WERI-Rb-1 (cell line): Measurements from ENCODE around the gene CFAP68.

ENCODE experiments used
- DNase-seq: peaks from one replicate; pipeline ENCODE4 v3.0.0-alpha.2; 2020
- H3K27ac ChIP-seq: fragments of 250-450 bp; sonication (Bioruptor Pico); 2 replicates; pipeline ENCODE4 v1.5.1; 2020; ENCODE audit warnings: mild to moderate bottlenecking, moderate library complexity
- H3K27me3 ChIP-seq: fragments of 250-450 bp; sonication (Bioruptor Pico); 2 replicates; pipeline ENCODE4 v1.5.1; 2021; ENCODE audit warnings: mild to moderate bottlenecking, low read depth, moderate library complexity; ENCODE audit not compliant: insufficient read depth, severe bottlenecking
- H3K36me3 ChIP-seq: fragments of 250-450 bp; sonication (Bioruptor Pico); 2 replicates; pipeline ENCODE4 v1.5.1; 2020; ENCODE audit warnings: mild to moderate bottlenecking, moderate library complexity
- H3K4me3 ChIP-seq: 2 replicates; pipeline ENCODE4 v1.5.1; 2011; ENCODE audit warnings: low read depth, mild to moderate bottlenecking, control low read depth, low read length
- H3K9me3 ChIP-seq: fragments of 250-450 bp; sonication (Bioruptor Pico); 2 replicates; pipeline ENCODE4 v1.5.1; 2021; ENCODE audit warnings: mild to moderate bottlenecking, moderate library complexity; ENCODE audit not compliant: severe bottlenecking
- TF ChIP-seq, protein P1 (sequence below): IDR thresholded peaks from 2 replicates; pipeline ENCODE4 v1.5.1; 2011; ENCODE audit warnings: low read depth, mild to moderate bottlenecking, control low read depth, inconsistent platforms, low read length

The CFAP68 gene

DNA sequence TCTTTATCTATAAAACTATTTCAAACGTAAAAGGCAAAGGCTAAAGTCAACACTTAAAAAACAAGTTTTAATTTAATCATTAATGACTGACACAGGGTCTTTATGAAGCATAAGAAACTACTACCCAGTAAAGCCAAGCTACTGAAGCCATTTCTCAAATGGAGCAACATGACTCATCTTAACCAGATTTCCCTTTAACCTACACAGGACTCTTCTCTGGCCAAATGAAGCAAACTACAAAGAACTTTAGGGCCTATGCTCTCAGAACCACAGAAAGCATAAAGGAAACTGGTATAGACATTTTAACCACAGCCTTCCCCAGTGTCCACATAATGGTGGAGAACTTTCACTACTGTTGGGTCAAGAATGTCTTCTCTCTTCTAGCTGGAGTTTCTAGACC lies 42.6 kb upstream of the CFAP68 start:
- Histone ChIP-seq H3K36me3 (peaks cover 38% of the 10 kb centered on the region), H3K27ac (no peak overlapping the region), H3K27me3 (no peaks in the 10 kb centered on the region), H3K9me3 (no peaks in the 10 kb centered on the region), H3K4me3 (no peak overlapping the region)
- DNase-seq = no peak
- TF ChIP-seq, protein P1, sequence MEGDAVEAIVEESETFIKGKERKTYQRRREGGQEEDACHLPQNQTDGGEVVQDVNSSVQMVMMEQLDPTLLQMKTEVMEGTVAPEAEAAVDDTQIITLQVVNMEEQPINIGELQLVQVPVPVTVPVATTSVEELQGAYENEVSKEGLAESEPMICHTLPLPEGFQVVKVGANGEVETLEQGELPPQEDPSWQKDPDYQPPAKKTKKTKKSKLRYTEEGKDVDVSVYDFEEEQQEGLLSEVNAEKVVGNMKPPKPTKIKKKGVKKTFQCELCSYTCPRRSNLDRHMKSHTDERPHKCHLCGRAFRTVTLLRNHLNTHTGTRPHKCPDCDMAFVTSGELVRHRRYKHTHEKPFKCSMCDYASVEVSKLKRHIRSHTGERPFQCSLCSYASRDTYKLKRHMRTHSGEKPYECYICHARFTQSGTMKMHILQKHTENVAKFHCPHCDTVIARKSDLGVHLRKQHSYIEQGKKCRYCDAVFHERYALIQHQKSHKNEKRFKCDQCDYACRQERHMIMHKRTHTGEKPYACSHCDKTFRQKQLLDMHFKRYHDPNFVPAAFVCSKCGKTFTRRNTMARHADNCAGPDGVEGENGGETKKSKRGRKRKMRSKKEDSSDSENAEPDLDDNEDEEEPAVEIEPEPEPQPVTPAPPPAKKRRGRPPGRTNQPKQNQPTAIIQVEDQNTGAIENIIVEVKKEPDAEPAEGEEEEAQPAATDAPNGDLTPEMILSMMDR = no peak

GRCh38 chr11:111837366-111837891 lies 41.9 kb upstream of the CFAP68 start:
- peaks cover 38% of the 10 kb centered on the region for H3K36me3 ChIP-seq
- no peaks in the 10 kb centered on the region for H3K27me3 ChIP-seq
- TF ChIP-seq, protein P1 = no peak
- no peak overlapping the region for H3K27ac ChIP-seq
- no peak for DNase-seq
- H3K4me3 ChIP-seq = no peak overlapping the region
- H3K9me3 ChIP-seq = no peaks in the 10 kb centered on the region

DNA sequence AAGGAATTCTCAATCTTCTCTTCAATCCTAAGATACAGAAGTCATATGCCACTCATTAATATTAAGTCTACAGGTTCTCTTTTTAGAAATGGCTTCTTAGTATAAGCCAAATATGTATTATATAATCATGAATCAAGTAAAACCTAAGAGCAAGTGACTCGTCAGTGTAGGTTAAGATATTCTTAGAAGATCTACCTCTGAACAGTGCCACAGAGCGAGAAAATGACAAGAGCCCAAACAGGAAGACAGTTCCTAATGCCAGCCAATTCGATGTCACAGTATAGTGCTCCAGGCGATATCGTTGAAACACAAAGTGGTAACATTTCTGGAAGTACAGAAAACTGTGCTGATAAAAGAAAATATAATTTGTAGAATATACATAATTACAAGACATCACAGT lies 41.3 kb upstream of the CFAP68 start:
- Histone ChIP-seq H3K9me3 (no peaks in the 10 kb centered on the region), H3K27ac (no peak overlapping the region), H3K4me3 (no peak overlapping the region), H3K27me3 (no peaks in the 10 kb centered on the region), H3K36me3 (peaks cover 38% of the 10 kb centered on the region)
- no peak for DNase-seq
- TF ChIP-seq, protein P1 = no peak

GRCh38 chr11:111840143-111840542 lies 39.2 kb upstream of the CFAP68 start:
- TF ChIP-seq, protein P1 = no peak
- peaks cover 36% of the 10 kb centered on the region for H3K36me3 ChIP-seq
- H3K27me3 ChIP-seq = no peaks in the 10 kb centered on the region
- H3K4me3 ChIP-seq = no peak overlapping the region
- no peak for DNase-seq
- no peaks in the 10 kb centered on the region for H3K9me3 ChIP-seq
- no peak overlapping the region for H3K27ac ChIP-seq

DNA sequence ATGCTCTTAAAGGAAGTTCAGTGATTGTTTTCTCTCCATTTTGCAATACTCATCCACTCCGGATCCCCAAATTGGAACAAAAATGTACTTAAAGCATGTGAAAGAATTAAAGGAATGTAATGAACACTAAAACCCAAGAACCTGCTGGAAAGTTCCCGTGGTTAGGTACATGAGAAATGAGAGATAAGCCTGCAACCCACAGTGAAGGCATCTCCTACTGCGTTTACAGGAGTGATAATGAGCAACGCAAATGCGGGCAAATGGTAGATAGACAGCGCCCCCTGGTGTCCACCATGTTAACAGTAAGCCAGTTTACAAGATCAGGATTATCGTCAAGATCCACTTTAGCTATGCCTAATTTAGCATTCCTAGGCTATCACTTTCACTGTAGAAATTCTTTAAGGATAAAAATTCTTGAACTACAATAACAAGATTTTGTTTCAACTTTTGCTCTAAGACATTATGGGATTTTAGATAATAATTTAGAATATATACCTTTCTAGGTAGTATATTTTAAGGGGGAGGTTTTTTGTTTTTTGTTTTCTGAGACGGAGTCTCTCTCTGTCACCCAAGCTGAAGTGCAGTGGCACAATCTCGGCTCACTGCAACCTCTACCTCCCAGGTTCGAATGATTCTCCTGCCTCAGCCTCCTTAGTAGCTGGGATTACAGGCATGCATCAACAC lies 37.8 kb upstream of the CFAP68 start:
- Histone ChIP-seq H3K9me3 (no peaks in the 10 kb centered on the region), H3K27ac (no peak overlapping the region), H3K36me3 (peaks cover 28% of the 10 kb centered on the region), H3K27me3 (no peaks in the 10 kb centered on the region), H3K4me3 (no peak overlapping the region)
- DNase-seq = peak; percentile 82
- TF ChIP-seq, protein P1 = peak; percentile 74

DNA sequence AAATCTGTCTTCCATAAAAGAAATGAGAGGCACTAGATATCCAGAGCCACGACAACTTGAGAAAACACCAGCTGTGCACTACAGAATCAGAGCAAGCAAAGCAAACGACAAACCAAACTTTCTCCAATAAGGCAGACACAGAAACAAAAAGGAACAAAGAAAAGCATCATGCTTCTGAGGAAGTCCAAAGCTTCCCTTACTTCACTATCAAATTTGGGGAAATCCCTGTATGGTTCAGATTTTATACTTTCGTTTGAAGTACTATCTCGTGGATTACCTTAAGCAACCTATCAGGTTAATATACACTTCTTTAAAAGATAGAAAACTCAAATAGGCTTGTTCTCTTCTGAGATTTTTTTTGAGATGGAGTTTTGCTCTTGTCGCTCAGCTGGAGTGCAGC lies 35.7 kb upstream of the CFAP68 start:
- H3K27me3 ChIP-seq = no peaks in the 10 kb centered on the region
- DNase-seq = no peak
- TF ChIP-seq, protein P1 = no peak
- peaks cover 14% of the 10 kb centered on the region for H3K36me3 ChIP-seq
- H3K9me3 ChIP-seq = no peaks in the 10 kb centered on the region
- no peak overlapping the region for H3K4me3 ChIP-seq
- no peak overlapping the region for H3K27ac ChIP-seq
